Lower leg skin (tissue), 3 donors: ENCODE measurements around the gene NOX1.

Experiments used
- CTCF ChIP-seq, 3 donors: fragments of 450-650 bp; IDR thresholded peaks; one replicate each; pipeline ENCODE4 v1.5.1; 2016; ENCODE audit warnings: antibody characterized with exemption in 3 of 3, mild to moderate bottlenecking in 3 of 3, moderate library complexity in 2 of 3
- POLR2A ChIP-seq, 2 donors: fragments of 450-650 bp; IDR thresholded peaks; one replicate each; pipeline ENCODE4 v1.6.1; 2016 to 2017; ENCODE audit warnings: antibody characterized with exemption in 2 of 2, mild to moderate bottlenecking in 1 of 2, moderate library complexity in 1 of 2

- TF ChIP-seq CTCF (IDR thresholded peaks at IDR 0.05) (no peak), POLR2A (IDR thresholded peaks at IDR 0.05) (no peak)
Observed at GRCh38 chrX:100863326-100863864, 10.8 kb downstream of the NOX1 start.
